Subcutaneous adipose tissue (tissue), 4 donors: ENCODE measurements around the gene NSG1. TPM values are rescaled to one million over a fixed set of nuclear protein-coding genes. Genes with fewer than 3 reads are reported as not detected.

Source experiments
- total RNA-seq, 4 donors: library from RNA; depleted of rRNA; stranded (reverse); fragments of >200 nt; gene quantifications; one replicate each; pipeline ENCODE4 v1.1.0, GENCODE V29; 2016
- TF ChIP-seq, protein P1 (sequence below): fragments of 450-650 bp; IDR thresholded peaks from one replicate; pipeline ENCODE4 v1.5.1; 2016; ENCODE audit warnings: low read depth, mild to moderate bottlenecking, control low read depth, antibody characterized with exemption, moderate library complexity

Gene NSG1
- total RNA-seq, 4 donors from 2014 or later, result 0.17 to 0.33 TPM; not detected in 2

DNA sequence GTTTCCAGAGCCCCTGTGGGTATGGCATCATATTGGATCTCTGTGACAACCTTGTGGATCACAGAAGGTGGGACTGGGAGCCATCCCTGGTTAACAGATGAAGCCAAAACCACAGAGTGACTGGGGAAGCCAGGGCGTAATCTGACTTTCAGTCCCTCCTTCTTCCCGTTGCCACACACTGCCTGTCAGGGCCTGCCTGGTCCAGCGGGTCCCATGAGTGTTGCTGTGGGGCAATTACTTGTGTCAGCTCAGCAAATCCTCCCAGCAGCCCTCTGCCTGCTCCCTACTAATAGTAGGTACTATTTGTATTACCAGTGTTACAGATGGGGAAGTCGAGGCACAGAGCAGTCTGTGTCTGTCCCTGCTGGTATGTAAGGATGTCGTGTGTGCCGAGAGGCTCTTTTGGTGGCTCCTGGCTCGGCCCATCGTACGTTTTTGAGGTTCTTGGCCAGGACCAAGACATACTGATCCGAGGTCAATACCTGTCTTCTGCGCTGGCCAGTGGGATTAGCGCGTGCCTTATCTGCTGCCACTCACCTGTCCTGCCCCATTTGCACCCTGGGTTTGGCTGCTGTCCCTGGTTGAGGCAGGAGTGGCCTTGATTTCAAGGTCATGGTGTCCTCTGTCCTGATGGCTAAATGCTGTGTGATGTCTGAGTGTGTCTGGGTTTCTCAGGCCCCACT, 5.7 kb downstream of the NSG1 start:
- TF ChIP-seq, protein P1, sequence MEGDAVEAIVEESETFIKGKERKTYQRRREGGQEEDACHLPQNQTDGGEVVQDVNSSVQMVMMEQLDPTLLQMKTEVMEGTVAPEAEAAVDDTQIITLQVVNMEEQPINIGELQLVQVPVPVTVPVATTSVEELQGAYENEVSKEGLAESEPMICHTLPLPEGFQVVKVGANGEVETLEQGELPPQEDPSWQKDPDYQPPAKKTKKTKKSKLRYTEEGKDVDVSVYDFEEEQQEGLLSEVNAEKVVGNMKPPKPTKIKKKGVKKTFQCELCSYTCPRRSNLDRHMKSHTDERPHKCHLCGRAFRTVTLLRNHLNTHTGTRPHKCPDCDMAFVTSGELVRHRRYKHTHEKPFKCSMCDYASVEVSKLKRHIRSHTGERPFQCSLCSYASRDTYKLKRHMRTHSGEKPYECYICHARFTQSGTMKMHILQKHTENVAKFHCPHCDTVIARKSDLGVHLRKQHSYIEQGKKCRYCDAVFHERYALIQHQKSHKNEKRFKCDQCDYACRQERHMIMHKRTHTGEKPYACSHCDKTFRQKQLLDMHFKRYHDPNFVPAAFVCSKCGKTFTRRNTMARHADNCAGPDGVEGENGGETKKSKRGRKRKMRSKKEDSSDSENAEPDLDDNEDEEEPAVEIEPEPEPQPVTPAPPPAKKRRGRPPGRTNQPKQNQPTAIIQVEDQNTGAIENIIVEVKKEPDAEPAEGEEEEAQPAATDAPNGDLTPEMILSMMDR, result no peak

DNA sequence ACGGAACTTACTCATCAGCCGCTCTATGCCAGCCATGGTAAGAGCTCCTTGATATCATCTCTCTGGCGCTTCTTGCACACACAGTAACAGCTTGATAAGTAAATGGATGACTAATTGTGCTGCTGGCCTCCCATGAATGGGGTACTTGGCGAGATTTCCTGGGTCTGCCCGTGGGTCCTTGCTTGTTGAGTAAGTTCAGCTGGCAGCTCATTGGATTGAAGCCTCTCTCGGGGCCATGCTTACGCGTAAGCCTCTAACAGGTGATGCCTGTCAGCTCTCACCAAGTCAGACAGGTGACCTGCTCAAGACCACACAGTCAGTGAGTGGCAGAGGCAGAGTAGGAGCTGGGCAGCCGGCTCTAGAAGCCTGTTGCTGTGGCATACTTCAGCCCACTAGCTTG, 7.7 kb downstream of the NSG1 start:
- TF ChIP-seq, protein P1, result no peak

DNA sequence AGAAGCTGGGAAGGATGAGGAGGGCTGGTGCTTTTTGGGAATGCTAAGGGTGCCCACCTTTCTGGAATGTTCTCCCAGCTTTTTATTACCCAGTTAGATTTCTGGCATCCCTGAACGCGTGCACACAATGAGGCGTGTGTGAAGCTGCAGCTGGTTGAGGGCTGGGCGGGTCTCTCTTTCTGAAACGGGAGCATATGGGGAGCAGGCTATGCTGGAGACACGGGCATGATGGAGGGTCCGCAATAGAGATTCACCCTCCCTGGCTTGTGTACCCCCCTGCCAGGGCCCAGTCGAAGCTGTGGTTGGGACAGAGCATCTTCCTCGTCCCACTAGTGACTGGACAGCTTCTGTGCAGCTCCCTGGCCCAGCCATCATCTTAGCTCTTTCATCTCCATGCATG, 8.5 kb downstream of the NSG1 start:
- TF ChIP-seq, protein P1, result no peak

DNA sequence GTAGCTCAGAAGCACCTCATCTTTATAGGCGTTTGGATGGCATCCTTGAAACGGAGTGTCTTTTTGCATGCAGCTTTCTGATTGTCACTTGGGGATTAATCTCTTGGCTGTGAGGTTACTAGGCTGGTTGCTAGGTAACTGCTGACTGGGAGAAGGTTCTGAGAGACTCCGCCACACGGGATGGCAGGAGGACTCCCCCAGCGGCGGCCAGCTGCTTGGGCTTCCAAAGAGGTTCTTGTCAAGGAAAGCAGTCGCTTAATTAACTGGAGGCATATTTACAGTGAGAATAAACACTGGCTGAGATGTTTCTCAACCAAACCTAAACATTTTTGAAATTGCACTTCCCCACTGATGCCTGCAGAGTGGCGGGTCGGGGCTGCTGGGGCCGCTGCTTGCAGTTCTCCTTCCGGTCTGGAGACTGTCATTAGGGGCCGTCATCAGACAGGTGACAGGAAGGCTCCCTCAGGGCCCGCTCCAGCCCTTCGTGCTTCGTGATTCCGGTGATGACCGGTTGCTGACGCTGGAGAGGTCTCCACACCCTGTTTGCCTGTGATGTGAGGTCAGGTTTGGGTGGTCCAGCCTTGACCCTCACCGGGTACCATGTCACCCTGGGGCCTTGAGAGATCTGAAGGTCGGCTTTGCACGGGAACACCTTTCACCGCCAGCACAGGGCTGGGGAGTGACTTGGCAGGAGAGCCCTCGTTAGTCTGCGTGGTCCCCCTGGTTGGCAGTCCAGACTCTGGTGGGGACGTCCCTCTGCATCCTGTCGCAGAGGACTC, 9.1 kb downstream of the NSG1 start:
- TF ChIP-seq, protein P1, result no peak

DNA sequence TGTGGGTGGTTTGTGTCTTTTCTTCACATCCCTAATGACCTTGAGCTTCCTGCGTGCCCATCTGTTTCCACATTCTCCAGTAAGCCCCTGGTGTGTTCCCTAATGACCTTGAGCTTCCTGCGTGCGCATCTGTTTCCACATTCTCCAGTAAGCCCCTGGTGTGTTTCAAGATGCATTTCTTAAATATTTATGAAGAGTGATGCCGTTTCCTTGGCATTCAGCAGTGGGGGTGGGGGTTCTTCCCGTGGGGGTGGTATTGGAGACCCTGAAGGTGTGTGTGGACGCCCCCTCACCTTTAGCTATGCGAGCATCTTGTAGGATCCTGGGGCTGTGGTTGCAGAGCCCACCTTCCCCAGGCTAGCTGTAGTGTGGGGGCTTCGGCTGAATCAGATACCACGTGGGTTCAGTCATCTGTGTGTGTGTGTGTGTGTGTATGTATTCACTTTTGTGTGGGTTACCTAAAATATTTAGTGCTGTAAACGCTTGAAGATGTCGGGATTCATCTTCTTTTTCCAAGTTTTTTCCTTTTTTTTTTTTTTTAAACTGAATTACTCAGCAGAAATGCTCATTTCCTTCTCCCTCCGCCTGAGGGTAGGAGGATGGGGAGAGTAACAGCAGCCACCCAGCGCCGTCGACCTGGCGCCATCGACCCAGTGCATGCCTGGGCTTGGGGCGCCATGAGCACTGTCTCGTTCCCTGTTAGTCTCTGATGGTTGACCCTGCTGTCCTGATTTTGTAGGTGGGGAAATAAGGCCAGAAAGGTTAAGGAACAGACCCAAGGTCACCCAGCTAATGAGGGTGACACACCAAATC, 9.9 kb downstream of the NSG1 start:
- TF ChIP-seq, protein P1, result no peak

DNA sequence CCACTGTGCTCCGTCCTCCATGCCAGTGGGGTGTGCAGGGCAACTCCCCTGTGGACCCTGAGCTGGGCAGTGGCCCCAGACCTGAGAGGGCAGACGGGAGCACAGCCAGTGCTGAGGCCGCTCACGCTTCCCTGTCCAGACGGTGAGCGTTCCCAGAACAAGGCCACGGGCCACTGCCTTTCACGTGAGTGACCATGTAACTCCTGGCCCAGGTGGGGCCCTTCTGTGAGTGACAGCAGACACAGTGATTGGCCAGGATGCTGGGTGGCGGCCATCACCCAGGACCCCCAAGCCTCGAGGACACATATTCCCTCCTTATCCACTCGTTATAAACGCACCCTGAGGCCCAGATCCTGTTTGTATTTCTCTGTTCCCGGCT, 10.5 kb downstream of the NSG1 start:
- TF ChIP-seq, protein P1, result no peak

DNA sequence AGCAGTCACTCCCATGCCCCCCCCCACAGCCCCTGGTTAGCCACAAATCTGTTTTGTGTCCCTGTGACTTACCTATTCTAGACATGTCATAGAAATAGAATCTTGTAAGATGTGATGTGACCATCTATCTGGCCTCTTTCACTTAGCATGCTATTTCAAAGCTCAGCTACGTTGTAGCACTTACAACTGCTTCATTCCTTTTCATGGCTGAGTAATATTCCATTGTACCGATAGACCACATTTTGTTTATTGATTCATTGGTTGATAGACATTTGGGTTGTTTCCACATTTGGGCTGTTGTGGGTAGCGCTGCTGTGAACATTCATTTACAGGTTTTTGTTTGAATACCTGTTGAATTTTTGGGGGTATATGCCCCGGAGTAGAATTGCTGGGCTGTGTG, 11.5 kb downstream of the NSG1 start:
- TF ChIP-seq, protein P1, result no peak
